H9 (cell line): Measurements from ENCODE around the gene ZNF444. TPM values are rescaled to one million over a fixed set of nuclear protein-coding genes. Genes with fewer than 3 reads are reported as not detected.
A peak's percentile ranks its signal among the peaks of the same experiment; 100 is the strongest.

Source experiments
- DNase-seq: peaks from one replicate; pipeline ENCODE4 v3.0.0-alpha.2; 2017
- H2AFZ ChIP-seq: one replicate; pipeline ENCODE4 v1.6.1; 2013; ENCODE audit warnings: mild to moderate bottlenecking, low read length, control low read depth, moderate library complexity
- H2AK5ac ChIP-seq: 2 replicates; pipeline ENCODE4 v1.6.1; 2013; ENCODE audit warnings: low read length, control low read depth, mixed read lengths; ENCODE audit not compliant: insufficient read length
- H2BK120ac ChIP-seq: one replicate; pipeline ENCODE4 v1.6.1; 2013; ENCODE audit warnings: low read depth, mild to moderate bottlenecking, low read length, control low read depth, inconsistent platforms; ENCODE audit not compliant: poor library complexity, severe bottlenecking
- H2BK12ac ChIP-seq: 2 replicates; pipeline ENCODE4 v1.6.1; 2013; ENCODE audit warnings: low read length, control low read depth, mixed read lengths, low read depth; ENCODE audit not compliant: insufficient read length
- H2BK15ac ChIP-seq: 2 replicates; pipeline ENCODE4 v1.6.1; 2013; ENCODE audit warnings: low read depth, low read length, control low read depth
- H2BK20ac ChIP-seq: one replicate; pipeline ENCODE4 v1.6.1; 2013; ENCODE audit warnings: low read depth, mild to moderate bottlenecking, low read length, control low read depth, inconsistent platforms; ENCODE audit not compliant: poor library complexity, severe bottlenecking
- H2BK5ac ChIP-seq: 2 replicates; pipeline ENCODE4 v1.6.1; 2013; ENCODE audit warnings: low read length, control low read depth, mixed read lengths; ENCODE audit not compliant: insufficient read length
- H3K14ac ChIP-seq: 2 replicates; pipeline ENCODE4 v1.6.1; 2013; ENCODE audit warnings: low read length, control low read depth; ENCODE audit not compliant: insufficient read depth
- H3K18ac ChIP-seq: 2 replicates; pipeline ENCODE4 v1.6.1; 2013; ENCODE audit warnings: low read depth, mild to moderate bottlenecking, mixed read lengths, low read length, control low read depth; ENCODE audit not compliant: insufficient read length
- H3K23ac ChIP-seq: 2 replicates; pipeline ENCODE4 v1.6.1; 2013; ENCODE audit warnings: low read length, control low read depth, mixed read lengths, low read depth; ENCODE audit not compliant: insufficient read length
- H3K23me2 ChIP-seq: 2 replicates; pipeline ENCODE4 v1.6.1; 2013; ENCODE audit warnings: low read depth, mild to moderate bottlenecking, mixed read lengths, low read length, control low read depth; ENCODE audit not compliant: insufficient read length, poor library complexity, severe bottlenecking
- H3K27ac ChIP-seq: 2 replicates; pipeline ENCODE4 v1.5.1; 2013; ENCODE audit warnings: low read length, control low read depth, mixed read lengths, low read depth; ENCODE audit not compliant: insufficient read length
- H3K27me3 ChIP-seq: 2 replicates; pipeline ENCODE4 v1.6.1; 2013; ENCODE audit warnings: low read length, control low read depth, inconsistent platforms; ENCODE audit not compliant: insufficient read depth
- H3K4ac ChIP-seq: 2 replicates; pipeline ENCODE4 v1.6.1; 2013; ENCODE audit warnings: low read depth, mild to moderate bottlenecking, control low read depth, inconsistent platforms, low read length, moderate library complexity
- H3K4me1 ChIP-seq: 2 replicates; pipeline ENCODE4 v1.6.1; 2013; ENCODE audit warnings: low read length, control low read depth, inconsistent platforms; ENCODE audit not compliant: insufficient read depth
- H3K4me2 ChIP-seq: 2 replicates; pipeline ENCODE4 v1.6.1; 2013; ENCODE audit warnings: low read length, control low read depth, mixed read lengths; ENCODE audit not compliant: insufficient read length, insufficient read depth
- H3K56ac ChIP-seq: 2 replicates; pipeline ENCODE4 v1.6.1; 2013; ENCODE audit warnings: low read depth, mild to moderate bottlenecking, mixed read lengths, low read length, control low read depth; ENCODE audit not compliant: insufficient read length
- H3K79me1 ChIP-seq: 2 replicates; pipeline ENCODE4 v1.6.1; 2013; ENCODE audit warnings: low read depth, mild to moderate bottlenecking, moderate library complexity, low read length, control low read depth, inconsistent platforms; ENCODE audit not compliant: insufficient read depth, poor library complexity, severe bottlenecking
- H3K79me2 ChIP-seq: 2 replicates; pipeline ENCODE4 v1.6.1; 2013; ENCODE audit warnings: low read length, control low read depth, inconsistent platforms; ENCODE audit not compliant: insufficient read depth
- H3K9ac ChIP-seq: 2 replicates; pipeline ENCODE4 v1.6.1; 2013; ENCODE audit warnings: low read length, control low read depth, mixed read lengths; ENCODE audit not compliant: insufficient read length; ENCODE audit errors: extremely low read depth
- H3K9me3 ChIP-seq: one replicate; pipeline ENCODE4 v1.6.1; 2013; ENCODE audit warnings: low read depth, low read length, inconsistent platforms; ENCODE audit not compliant: control insufficient read depth
- H3T11ph ChIP-seq: one replicate; pipeline ENCODE4 v1.6.1; 2013; ENCODE audit warnings: mild to moderate bottlenecking, low read length, control low read depth, inconsistent platforms
- H4K20me1 ChIP-seq: one replicate; pipeline ENCODE4 v1.6.1; 2013; ENCODE audit not compliant: control insufficient read depth, insufficient read length, insufficient read depth
- H4K5ac ChIP-seq: 2 replicates; pipeline ENCODE4 v1.6.1; 2013; ENCODE audit warnings: low read depth, mild to moderate bottlenecking, mixed read lengths, low read length, control low read depth; ENCODE audit not compliant: insufficient read length
- H4K8ac ChIP-seq: replicated peaks from 2 replicates; pipeline ENCODE4 v1.6.1; 2013; ENCODE audit warnings: low read length, control low read depth, mixed read lengths, low read depth; ENCODE audit not compliant: insufficient read length
- H4K91ac ChIP-seq: 2 replicates; pipeline ENCODE4 v1.6.1; 2013; ENCODE audit warnings: low read depth, mild to moderate bottlenecking, moderate library complexity, mixed read lengths, low read length, control low read depth; ENCODE audit not compliant: insufficient read length
- H3K27ac Mint-ChIP-seq, 3 experiments: 2 replicates in 2 of 3; 3 replicates in 1 of 3; pipeline ENCODE4 v1.8.0; 2020 to 2021; ENCODE audit warnings: mixed read lengths in 3 of 3, mild to moderate bottlenecking in 1 of 3, moderate library complexity in 1 of 3
- H3K27me3 Mint-ChIP-seq: 2 replicates; pipeline ENCODE4 v1.8.0; 2021; ENCODE audit warnings: low read depth, mild to moderate bottlenecking, moderate library complexity, mixed read lengths
- H3K36me3 Mint-ChIP-seq, 3 experiments: 2 replicates in 2 of 3; 3 replicates in 1 of 3; pipeline ENCODE4 v1.8.0; 2020 to 2021; ENCODE audit warnings: low read depth in 3 of 3, mixed read lengths in 3 of 3; ENCODE audit not compliant: insufficient read depth in 1 of 3
- H3K4me1 Mint-ChIP-seq, 2 experiments: 2 replicates each; pipeline ENCODE4 v1.8.0; 2020; ENCODE audit warnings: mixed read lengths in 2 of 2
- H3K4me3 Mint-ChIP-seq, 2 experiments: 2 replicates in 1 of 2; 3 replicates in 1 of 2; pipeline ENCODE4 v1.8.0; 2020 to 2021; ENCODE audit warnings: mild to moderate bottlenecking in 2 of 2, mixed read lengths in 2 of 2, moderate library complexity in 1 of 2
- H3K9me3 Mint-ChIP-seq, 2 experiments: 2 replicates in 1 of 2; 3 replicates in 1 of 2; pipeline ENCODE4 v1.8.0; 2020; ENCODE audit warnings: mild to moderate bottlenecking in 2 of 2, mixed read lengths in 2 of 2, moderate library complexity in 1 of 2
- WGBS: extraction: QIAGEN DNeasy Blood & Tissue Kit; methylation state at CpG from one replicate; pipeline ENCODE4 v1.1.7; 2013; ENCODE audit warnings: missing lambda C conversion rate, low lambda C conversion rate, mixed read lengths; ENCODE audit not compliant: insufficient read length; ENCODE audit errors: extremely low coverage; 5-methylcytosine and 5-hydroxymethylcytosine counted together
- total RNA-seq: library from RNA; stranded (reverse); gene quantifications from 2 replicates; pipeline ENCODE4 v1.2.1, GENCODE V29; 2021
- TF ChIP-seq, protein P1 (sequence below): fragments of 200-600 bp; sonication (generic); conservative IDR thresholded peaks from 3 replicates; pipeline ENCODE4 v1.8.0; 2021; ENCODE audit warnings: antibody characterized with exemption, mild to moderate bottlenecking

Gene ZNF444
- total RNA-seq, 1 experiment from 2014 or later = 49.7 TPM

DNA sequence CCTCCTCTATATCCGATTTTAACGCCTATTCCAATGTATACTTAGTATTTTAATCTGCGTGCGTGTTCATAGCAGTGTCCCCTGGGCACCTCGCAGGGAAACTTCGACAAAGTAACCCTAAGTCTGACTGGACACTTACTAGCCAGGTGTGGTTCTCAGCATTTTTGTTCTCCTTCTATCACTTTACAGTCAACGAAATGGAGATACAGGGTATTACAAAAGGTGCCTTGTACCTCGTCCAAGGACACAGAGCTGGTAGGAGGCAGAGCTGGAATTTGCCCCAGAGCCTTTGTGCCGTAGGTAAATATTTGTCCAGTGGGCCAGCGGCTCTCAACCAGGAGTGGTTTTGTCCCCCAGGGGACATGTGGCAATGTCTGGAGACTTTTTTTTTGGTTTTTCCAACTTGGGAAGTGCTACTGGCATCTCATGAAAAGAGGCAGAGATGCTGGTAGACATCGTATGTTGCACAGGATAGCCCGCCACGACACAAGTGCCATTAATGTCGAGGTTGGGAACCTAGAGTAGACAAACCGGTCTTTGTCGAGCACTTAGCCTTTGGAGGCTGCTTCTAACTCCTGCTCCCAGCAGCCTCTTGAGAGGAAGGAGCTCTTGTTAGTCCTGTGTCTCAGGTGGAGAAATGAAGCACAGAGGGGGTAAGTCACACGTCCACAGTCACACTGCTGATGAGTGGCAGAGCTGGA, 1.1 kb downstream of the ZNF444 start:
- peak overlapping the region; percentile 79 to 85 for H3K4me3 Mint-ChIP-seq
- Histone ChIP-seq H2BK20ac (no peak overlapping the region), H3K79me2 (peaks cover 4% of the 10 kb centered on the region; the same call in 1 of the 2 replicates), H2BK5ac (no peak overlapping the region), H3K9ac (no peak overlapping the region), H2BK120ac (no peak overlapping the region), H3K23ac (no peak overlapping the region), H3K4me1 (peaks cover 3% of the 10 kb centered on the region; the same call in 1 of the 2 replicates), H3K23me2 (peaks cover 13% of the 10 kb centered on the region), H3K4me2 (peak overlapping the region; percentile 88), H3K9me3 (no peaks in the 10 kb centered on the region), H3K27ac (no peak overlapping the region), H2BK12ac (no peak overlapping the region), H4K5ac (no peak overlapping the region), H2BK15ac (no peak overlapping the region), H2AK5ac (no peak overlapping the region), H3K4ac (no peak overlapping the region), H4K8ac (no peak overlapping the region), H4K20me1 (peaks cover 2% of the 10 kb centered on the region), H4K91ac (no peak overlapping the region), H3K18ac (no peak overlapping the region), H3K27me3 (no peaks in the 10 kb centered on the region), H3T11ph (no peak overlapping the region), H3K14ac (no peak overlapping the region), H3K79me1 (no peaks in the 10 kb centered on the region), H2AFZ (no peak overlapping the region), H3K56ac (no peak overlapping the region)
- peaks cover 18 to 21% of the 10 kb centered on the region in 2 experiments for H3K4me1 Mint-ChIP-seq
- H3K9me3 Mint-ChIP-seq = 0 out of 5 replicates have a peak, but pooled peaks cover 0 to 2% of the 10 kb centered on the region in 2 experiments
- H3K27me3 Mint-ChIP-seq = no peaks in the 10 kb centered on the region
- H3K36me3 Mint-ChIP-seq = peaks cover 1 to 5% (median 1%) of the 10 kb centered on the region in 3 experiments; a peak in 5 of 7 replicates
- TF ChIP-seq, protein P1, sequence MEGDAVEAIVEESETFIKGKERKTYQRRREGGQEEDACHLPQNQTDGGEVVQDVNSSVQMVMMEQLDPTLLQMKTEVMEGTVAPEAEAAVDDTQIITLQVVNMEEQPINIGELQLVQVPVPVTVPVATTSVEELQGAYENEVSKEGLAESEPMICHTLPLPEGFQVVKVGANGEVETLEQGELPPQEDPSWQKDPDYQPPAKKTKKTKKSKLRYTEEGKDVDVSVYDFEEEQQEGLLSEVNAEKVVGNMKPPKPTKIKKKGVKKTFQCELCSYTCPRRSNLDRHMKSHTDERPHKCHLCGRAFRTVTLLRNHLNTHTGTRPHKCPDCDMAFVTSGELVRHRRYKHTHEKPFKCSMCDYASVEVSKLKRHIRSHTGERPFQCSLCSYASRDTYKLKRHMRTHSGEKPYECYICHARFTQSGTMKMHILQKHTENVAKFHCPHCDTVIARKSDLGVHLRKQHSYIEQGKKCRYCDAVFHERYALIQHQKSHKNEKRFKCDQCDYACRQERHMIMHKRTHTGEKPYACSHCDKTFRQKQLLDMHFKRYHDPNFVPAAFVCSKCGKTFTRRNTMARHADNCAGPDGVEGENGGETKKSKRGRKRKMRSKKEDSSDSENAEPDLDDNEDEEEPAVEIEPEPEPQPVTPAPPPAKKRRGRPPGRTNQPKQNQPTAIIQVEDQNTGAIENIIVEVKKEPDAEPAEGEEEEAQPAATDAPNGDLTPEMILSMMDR = no peak
- no peak for DNase-seq
- peak overlapping the region in 1 of 3 experiments; percentile 66; a peak in 3 of 7 replicates for H3K27ac Mint-ChIP-seq
- WGBS = no CpG with 5 or more reads among the region's 17 CpGs
